MV-4-11 (cell line): ENCODE results near the gene IQSEC1.
A peak's percentile ranks its signal among the peaks of the same experiment; 100 is the strongest.

Experiments
- DNase-seq: peaks from one replicate; lab custom pipeline; 2025; lab: John Stamatoyannopoulos, UW

Gene IQSEC1

GRCh38 chr3:12954891-12955650 is 118.2 kb downstream of the IQSEC1 start:
- DNase-seq, result peak; percentile 89

DNA sequence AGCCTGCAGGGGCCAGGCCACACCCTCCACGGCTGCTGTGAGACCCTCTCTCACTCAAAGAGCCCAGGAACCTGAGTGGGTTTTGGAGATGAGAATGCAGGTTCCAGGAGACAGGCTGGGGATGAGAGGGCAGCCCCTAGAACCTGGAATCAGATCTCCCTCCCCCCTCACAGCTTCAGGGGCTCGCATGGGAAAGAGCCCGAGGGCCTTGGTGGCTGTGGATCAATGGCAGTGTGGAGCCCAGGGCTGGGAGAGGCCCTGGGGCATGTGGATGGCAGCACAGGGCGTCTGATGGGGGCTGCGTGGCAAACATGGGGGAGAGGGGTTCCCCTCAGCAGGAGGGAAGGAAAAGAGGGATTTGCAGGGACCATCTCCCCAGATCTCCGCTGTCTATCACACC is 119.0 kb downstream of the IQSEC1 start:
- DNase-seq, result no peak

GRCh38 chr3:12953201-12953995 is 119.8 kb downstream of the IQSEC1 start:
- no peak for DNase-seq

DNA sequence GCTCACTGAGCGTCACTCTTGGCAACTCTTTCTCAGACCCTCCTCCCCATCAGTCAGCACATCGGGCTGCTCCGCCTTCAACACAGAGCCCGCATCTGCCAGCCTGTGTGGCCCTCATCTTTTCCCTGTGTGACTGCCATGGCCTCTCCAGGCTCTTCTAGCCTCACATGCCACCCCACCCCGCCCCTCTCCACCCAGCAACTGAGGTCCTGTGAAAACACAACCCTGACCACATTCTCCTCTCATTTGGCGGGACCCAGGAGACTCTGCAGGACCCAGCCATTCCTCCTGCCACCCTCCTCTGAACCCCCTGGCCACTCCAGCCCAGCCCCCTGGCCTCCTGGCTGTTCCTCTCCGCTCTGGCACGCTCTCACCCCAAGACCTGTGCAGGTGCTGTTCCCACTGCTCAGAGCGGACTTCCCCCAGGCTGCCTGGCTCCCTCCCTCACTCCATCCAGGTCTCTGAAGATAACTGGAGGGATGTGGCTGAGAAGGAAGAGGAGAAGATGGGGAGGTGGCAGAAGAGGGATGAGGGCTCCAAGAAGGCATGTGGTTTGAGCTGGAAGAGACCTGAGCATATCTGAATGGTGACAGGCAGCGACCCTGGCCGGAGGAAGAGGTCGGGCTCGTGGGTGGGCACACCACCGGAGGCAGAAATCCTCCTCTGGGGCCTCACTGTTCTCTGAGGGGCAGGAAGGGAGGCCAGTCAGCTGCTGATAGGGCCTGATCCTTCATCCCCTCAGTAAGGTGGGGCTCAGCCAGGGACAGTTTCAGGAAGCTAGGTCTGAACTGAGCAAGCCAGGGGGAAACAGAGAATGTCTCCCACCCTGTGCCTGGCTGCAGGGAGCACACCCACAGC is 120.7 kb downstream of the IQSEC1 start:
- no peak for DNase-seq

DNA sequence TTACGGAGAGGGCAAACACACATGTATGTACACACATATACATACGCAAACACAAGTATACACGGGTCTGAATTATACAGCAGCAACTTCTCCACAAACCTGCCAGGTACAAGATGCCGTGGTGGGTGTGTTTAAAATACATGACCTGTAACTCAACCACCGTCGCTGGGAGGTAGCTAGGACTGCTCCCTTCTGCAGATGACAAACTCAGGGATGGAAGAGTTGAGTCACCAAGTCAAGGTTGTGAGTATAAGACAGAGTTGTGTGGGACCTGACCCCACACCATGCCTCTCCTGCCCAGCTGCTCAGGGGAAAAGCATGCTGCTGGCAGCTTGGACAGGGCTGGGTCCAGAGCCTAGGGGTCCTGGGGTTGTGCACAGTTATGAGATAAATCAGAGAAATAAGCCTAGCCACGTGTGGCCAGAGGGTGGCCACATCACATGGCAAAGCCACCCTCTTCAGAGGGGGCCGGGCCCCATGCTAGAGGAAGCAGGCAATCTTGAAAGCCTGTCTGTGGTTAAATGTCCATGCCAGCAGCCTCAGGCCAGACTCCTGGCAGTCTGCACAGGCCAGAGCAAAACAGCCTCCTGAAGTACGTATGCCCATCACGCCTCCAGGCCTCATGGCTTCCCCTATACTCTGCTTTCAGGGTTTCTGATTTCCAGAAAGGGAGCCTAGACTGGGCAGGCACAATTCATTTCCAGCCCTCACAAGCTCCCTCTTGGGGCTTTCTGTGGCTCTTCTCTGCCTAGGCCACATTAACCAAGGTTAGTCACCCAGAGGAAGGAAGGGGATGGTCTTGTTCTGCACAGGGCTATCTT is 124.1 kb downstream of the IQSEC1 start:
- DNase-seq, result peak; percentile 77

- no peak for DNase-seq
These were observed 124.9 kb downstream of the IQSEC1 start for GRCh38 chr3:12948371-12948770.

DNA sequence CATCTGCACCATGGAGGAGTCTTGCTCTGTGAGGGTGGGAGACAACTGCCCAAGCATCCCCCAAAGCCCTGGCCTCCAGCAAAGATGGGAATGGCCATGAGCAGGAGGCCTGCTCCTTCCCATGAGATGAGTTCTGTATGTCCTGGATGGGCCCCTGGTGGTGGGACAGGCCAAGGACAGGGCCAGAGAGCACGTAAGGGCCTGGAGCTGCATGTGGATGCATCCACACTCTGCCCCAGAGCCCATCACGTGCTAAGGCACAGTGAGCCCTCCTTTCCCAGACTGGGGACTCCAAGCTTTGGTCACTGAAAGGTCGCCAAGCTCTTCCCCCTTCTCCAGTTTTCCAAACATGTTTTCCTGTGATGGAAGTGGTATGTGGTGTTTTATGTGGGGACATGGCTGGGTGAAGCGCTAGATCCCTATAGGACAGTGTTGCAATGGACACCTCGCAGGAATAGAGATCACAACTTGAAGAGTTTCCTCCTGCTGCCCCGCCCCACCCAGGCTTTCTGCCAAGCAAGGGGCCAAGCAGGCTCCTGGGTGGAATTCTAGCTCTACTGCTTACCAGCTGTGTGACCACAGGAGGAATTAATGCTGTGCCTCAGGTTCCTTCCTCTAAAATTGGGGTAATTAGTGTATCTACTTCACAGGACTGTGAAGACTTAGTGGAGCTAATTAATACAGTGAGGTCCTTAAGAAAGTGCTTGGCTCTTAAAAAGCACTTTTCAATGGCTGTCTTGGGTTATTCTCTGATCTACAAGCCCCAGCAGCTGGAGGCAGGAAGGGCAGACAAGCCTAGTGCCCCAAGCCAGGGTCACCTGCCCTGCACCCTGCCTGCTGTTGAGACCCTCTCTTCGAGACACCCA is 125.5 kb downstream of the IQSEC1 start:
- peak; percentile 75 for DNase-seq

GRCh38 chr3:12946649-12947316 is 126.4 kb downstream of the IQSEC1 start:
- DNase-seq, result no peak

- no peak for DNase-seq
These were observed 127.0 kb downstream of the IQSEC1 start for GRCh38 chr3:12946251-12946648.

DNA sequence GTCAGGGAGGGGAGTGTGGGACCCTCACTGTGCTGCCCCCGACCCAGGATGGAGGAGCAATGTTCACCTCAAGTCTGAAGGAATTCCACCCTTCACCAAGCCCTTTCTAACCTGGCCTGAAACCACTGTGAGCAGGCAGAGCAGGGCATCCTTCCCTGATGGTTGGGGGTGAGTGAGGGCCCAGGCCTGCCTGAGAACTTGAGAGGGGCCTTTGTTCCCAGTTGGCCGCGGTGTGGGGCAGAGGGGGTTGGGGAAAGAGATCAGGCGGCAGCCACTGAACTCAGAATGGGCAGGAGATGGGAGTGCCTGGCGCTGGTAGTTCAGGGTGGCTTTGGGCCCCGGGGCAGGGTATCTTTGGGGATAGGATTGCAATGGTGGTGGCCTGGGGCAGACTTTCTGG is 128.4 kb downstream of the IQSEC1 start:
- DNase-seq, result no peak

- DNase-seq, result no peak
These were observed 128.8 kb downstream of the IQSEC1 start for GRCh38 chr3:12944413-12944812.

DNA sequence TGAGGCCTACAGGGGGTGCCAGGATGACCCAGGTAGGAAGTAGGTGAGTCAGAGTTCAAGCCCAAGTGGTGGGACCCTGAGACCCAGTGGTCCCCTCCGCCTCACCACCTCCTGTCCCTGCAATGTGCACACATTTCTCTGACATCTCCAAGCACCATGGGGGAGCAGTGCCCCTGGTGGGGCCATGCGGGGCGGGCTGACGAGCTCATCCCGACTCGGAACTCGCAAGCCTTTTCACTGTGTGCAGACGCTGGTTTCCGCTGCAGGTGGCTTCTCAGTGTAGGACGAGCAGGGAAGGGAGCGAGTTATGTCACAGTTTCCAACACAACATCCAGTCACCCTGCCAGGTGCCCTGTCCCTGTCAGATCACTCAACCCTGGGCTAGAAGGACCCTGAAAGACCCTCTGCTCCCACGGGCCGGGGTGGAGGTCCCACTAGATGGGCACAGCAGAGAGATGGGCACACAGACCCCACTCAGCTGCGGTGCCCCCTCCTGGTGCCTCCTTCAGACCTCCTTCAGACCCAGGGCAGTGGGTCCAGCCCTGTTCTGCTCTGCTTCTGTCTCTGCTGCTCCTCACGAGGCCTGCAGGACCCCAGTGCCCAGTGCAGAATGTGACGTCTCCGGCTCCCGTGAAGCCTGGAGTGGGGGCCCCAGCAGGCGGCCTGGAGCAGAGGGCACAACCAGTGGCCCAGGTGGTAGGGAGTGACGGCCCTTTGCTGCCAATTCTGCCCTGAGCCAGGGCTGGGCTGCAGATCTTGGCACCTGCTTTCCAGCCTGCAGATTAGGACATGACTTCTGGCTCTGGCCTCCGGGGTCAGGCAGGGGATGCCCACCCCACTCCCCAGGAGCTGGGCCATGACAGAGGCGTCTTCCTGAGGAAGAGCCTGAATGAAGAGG is 129.9 kb downstream of the IQSEC1 start:
- DNase-seq, result no peak

GRCh38 chr3:12941495-12942023 is 131.7 kb downstream of the IQSEC1 start:
- DNase-seq, result no peak

GRCh38 chr3:12940854-12941253 is 132.4 kb downstream of the IQSEC1 start:
- no peak for DNase-seq

DNA sequence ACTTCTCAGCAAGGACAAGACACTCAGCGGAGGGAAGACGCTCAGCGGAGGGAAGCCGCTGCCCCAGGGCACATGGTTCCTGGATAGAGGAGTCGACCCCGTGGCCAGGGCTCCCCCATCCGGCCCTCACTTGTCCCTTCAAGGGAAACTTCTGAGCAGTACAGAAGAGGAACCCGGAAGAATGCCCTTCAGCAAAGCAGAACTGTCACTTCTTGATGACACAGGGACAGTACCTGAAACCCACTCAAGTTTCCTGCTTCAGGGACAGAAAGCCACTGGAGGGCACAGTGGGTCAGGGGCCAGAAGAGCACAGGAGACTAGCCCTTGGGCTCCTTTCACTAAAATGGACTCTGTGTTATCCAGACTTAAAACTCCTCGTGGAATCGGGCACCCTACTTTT is 134.1 kb downstream of the IQSEC1 start:
- peak; percentile 35 for DNase-seq

DNA sequence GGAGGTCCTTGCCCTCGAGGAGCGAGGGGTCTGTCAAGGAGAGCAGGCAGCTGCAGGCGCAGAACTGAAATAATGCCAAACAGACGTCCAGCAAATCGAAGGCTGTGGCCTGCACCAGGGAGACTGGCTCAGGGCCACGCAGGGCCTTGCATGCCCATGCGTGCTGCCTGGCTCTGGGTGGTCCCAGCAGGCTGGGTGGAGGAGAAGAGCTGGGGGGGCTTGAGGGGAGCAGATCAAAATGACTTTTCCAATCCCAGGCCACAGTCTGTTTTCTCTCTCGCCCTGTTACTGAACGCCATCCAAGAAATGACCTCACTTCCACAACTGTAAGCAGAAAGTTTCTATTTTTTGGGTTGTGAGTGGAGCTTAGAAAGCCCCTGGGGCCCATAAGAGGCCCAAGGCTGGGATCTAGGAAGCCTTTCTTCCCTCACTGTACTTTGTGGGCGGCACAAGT is 134.9 kb downstream of the IQSEC1 start:
- no peak for DNase-seq

- DNase-seq, result no peak
These were observed 137.1 kb downstream of the IQSEC1 start for GRCh38 chr3:12935861-12936830.
